Measurements from ENCODE around the gene SPPL3.

DNA sequence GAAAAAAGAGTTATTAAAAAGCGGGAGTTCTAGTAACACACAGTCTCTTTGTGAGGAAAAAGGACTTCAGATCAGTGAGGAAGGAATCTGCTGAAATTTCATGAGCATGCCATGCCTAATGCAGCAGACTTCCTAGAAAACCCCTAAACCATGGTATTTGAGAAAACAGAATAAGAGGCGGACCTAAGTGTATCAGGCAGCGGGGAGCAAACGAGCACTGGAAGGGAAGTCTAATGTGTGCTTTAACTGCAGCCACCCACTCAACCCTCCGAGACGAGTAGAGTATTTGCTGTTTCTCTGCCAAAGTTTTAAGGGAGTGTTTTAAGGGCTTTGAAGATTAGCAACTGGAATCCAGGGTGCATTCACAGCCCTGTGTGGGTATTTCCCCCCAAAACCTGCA is 142.1 kb downstream of the SPPL3 start:
- TF ChIP-seq POLR2A (IDR thresholded peaks at IDR 0.05; ENCODE audit: low read length) (no peak), GATA1 (IDR thresholded peaks at IDR 0.05; ENCODE audit: low read depth, low read length) (no peak)

Measured in erythroblast (primary cell).